Activated CD4-positive, alpha-beta memory T cell treated with anti-CD3 and anti-CD28 coated beads for 36 hours (primary cell): ENCODE measurements around the gene FHL1. TPM values are rescaled to one million over a fixed set of nuclear protein-coding genes. Genes with fewer than 3 reads are reported as not detected.

Experiments used
- CTCF ChIA-PET: fragments of 350-600 bp; sonication (Branson Sonifier 250); formaldehyde crosslinking; loops from one replicate; lab custom pipeline; 2021; ENCODE audit warnings: antibody characterized with exemption, inconsistent platforms; lab: Charles Lee
- POLR2A ChIA-PET: fragments of 350-600 bp; sonication (Branson Sonifier 250); formaldehyde crosslinking; loops from one replicate; lab custom pipeline; 2021; ENCODE audit warnings: antibody characterized with exemption; lab: Charles Lee
- DNase-seq: peaks from one replicate; pipeline ENCODE4 v3.0.0-alpha.2; 2020
- H3K27ac Mint-ChIP-seq: one replicate; pipeline ENCODE4 v1.8.0; 2021; ENCODE audit warnings: mixed read lengths
- H3K27me3 Mint-ChIP-seq: one replicate; pipeline ENCODE4 v1.8.0; 2021; ENCODE audit warnings: mixed read lengths
- H3K36me3 Mint-ChIP-seq: one replicate; pipeline ENCODE4 v1.8.0; 2021; ENCODE audit warnings: mixed read lengths
- H3K4me1 Mint-ChIP-seq: one replicate; pipeline ENCODE4 v1.8.0; 2021; ENCODE audit warnings: low read depth, mixed read lengths
- H3K4me3 Mint-ChIP-seq: one replicate; pipeline ENCODE4 v1.8.0; 2021; ENCODE audit warnings: mild to moderate bottlenecking, mixed read lengths
- H3K9me3 Mint-ChIP-seq: one replicate; pipeline ENCODE4 v1.8.0; 2021; ENCODE audit warnings: mixed read lengths
- intact Hi-C: fragments of 100-400 bp; cut with micrococcal nuclease; formaldehyde crosslinking; loops from one replicate; pipeline ENCODE4 v1.15.1; 2023
- total RNA-seq, 2 experiments: library from RNA; stranded (reverse); gene quantifications; one replicate each; pipeline ENCODE4 v1.2.3, GENCODE V29; 2021

The FHL1 gene
- total RNA-seq, 2 experiments from 2014 or later = 33.9 to 37.5 TPM

DNA sequence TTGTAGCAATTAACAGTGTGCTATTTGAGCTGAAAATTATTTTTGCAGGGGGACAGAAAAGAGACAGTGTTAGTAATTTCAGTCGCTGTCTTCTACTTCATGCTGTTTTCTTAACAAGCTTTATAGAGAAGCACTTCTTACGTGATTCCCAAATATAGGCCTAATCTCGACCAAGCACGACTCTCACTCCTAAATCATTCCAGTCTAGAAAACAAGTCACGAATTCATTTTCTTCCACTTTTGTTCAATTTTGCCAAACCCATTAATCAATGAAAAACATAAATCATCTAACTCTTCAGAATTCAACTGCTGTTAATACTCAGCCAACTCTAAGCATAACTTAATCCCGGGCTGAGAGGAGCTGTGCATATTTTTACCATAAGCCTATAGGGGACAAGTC lies 21.0 kb upstream of the FHL1 start:
- H3K36me3 Mint-ChIP-seq = no peaks in the 10 kb centered on the region
- no peak overlapping the region for H3K4me3 Mint-ChIP-seq
- H3K27me3 Mint-ChIP-seq = no peaks in the 10 kb centered on the region
- CTCF ChIA-PET = no interaction called here
- POLR2A ChIA-PET = no interaction called here
- DNase-seq = no peak
- H3K4me1 Mint-ChIP-seq = peaks cover 8% of the 10 kb centered on the region
- H3K9me3 Mint-ChIP-seq = no peaks in the 10 kb centered on the region
- intact Hi-C loops = no loop called here
- no peak overlapping the region for H3K27ac Mint-ChIP-seq

DNA sequence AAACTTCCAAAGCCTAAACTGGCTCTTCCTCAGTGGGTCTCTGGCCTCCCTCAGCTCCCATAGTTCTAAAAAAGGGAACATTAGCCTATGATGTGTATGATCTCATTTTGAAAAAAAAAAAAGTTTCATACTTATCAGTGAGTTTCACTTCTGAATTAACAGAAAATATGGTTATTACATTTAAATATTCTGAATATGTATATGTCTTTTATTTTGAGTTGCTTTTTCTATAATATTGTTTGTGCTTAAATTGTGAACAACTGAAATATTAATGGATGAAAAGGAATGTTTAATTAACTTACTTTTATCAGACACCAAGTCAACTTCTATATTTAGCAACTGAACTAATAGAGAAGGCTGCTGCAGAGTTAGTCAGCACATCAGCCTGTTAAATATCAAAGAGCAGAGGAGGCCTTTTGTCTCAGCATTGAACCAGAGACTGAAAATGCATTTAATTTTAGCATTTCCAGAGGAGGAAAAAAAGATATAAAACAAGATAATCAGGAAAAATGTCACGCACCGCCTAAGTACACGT lies 20.4 kb upstream of the FHL1 start:
- DNase-seq = no peak

DNA sequence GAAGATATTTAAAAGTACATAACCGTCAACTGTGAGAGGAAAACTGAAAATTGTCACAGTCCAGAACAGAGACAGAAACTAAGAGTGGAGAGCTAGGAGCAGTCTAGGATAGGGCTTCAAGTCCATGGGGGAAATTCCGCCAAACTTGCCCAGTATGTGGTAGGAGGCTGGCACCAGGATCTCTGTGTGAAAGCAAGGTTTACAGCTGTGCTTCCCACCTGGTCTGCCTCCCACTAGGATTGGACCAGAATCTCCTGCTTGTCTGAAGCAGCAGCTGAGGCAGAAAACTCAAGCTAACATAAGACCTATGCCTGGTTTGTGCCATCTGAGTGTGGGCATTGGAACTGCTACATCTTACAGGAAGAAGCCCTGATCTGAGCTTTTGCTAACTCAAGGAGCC lies 18.6 kb upstream of the FHL1 start:
- ChIA-PET CTCF (interaction anchor here (1.9 kb wide), 1 partner anchor 34 kb away, joined by 5 read pairs; no protein-coding TSS in a partner anchor), POLR2A (no interaction called here)
- Mint-ChIP-seq H3K27ac (no peak overlapping the region), H3K36me3 (no peaks in the 10 kb centered on the region), H3K9me3 (no peaks in the 10 kb centered on the region), H3K4me1 (peaks cover 10% of the 10 kb centered on the region), H3K27me3 (no peaks in the 10 kb centered on the region), H3K4me3 (no peak overlapping the region)
- no peak for DNase-seq
- intact Hi-C loops = no loop called here

More for the DNA sequence above, 20.4 kb upstream of the FHL1 start:
- Mint-ChIP-seq H3K27me3 (no peaks in the 10 kb centered on the region), H3K27ac (no peak overlapping the region), H3K9me3 (no peaks in the 10 kb centered on the region), H3K4me3 (no peak overlapping the region), H3K4me1 (peaks cover 10% of the 10 kb centered on the region), H3K36me3 (no peaks in the 10 kb centered on the region)
- POLR2A ChIA-PET = no interaction called here
- intact Hi-C loops = no loop called here
- CTCF ChIA-PET = interaction anchor here (0.6 kb wide), 1 partner anchor 37 kb away, joined by 4 read pairs; no protein-coding TSS in a partner anchor

DNA sequence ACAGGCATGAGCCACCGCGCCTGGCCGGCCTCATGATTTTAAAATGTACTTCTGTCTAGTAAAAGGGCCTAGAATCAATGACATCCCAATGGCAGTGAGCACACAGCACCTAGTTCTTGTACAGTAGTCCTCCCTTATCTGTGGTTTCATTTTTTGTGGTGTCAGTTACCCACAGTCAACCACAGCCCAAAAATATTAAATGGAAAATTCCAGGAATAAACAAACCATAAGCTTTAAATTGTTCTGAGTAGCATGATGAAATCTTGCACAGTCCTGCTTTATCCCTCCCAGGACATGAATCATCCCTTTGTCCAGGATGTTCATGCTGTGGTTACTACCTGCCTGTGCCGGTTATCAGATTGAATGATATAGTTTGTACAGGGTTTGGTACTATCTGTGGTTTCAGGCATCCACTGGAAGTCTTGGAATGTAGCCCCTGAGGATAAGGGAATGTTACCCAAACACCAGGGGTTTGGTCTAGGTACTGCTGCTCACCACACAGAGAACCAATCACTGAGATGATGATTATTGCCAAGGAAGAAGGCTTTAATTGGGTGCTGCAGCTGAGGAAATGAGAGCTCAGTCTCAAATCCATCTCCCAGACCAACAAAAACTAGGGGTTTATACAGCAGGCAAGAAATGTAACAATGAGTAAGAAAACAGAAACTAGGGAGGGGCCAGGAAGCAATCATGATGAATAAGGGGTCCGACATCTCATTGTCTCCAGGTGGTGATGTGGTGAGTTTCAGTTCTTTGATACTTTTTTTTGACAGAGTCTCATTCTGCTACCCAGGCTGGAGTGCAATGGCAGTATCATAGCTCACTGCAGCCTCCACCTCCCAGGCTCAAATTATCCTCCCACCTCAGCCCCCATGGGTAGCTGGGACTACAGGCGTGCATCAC lies 16.2 kb upstream of the FHL1 start:
- CTCF ChIA-PET = interaction anchor here (0.6 to 1.1 kb wide), 2 partner anchors 31 to 581 kb away, joined by 3 to 4 read pairs; no protein-coding TSS in a partner anchor

DNA sequence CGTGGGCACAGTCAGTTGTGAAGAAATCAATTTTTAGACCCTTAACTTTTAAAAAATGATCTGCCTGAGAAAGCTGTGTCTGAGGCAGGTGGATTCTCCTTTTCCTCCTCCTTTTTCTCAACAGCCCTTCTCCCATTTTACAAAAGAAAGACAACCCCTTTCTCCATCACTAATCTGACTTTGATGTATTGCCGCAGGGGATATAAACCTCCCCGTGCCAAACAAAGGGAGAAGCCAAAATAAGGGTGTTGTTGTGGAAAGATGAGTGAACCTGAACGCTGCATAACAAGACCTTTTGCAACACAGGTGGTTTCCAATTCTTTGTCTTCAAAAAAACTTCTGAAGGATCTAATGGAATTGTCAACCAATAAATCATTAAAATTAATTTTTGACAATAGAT lies 8.4 kb upstream of the FHL1 start:
- no peak overlapping the region for H3K4me3 Mint-ChIP-seq
- no peak overlapping the region for H3K27ac Mint-ChIP-seq
- intact Hi-C loops = no loop called here
- CTCF ChIA-PET = no interaction called here
- POLR2A ChIA-PET = no interaction called here
- H3K9me3 Mint-ChIP-seq = no peaks in the 10 kb centered on the region
- DNase-seq = no peak
- no peaks in the 10 kb centered on the region for H3K36me3 Mint-ChIP-seq
- H3K27me3 Mint-ChIP-seq = no peaks in the 10 kb centered on the region
- H3K4me1 Mint-ChIP-seq = peaks cover 9% of the 10 kb centered on the region

More for the DNA sequence above, 16.2 kb upstream of the FHL1 start:
- Mint-ChIP-seq H3K4me3 (no peak overlapping the region), H3K27me3 (no peaks in the 10 kb centered on the region), H3K36me3 (no peaks in the 10 kb centered on the region), H3K9me3 (no peaks in the 10 kb centered on the region), H3K4me1 (peaks cover 10% of the 10 kb centered on the region), H3K27ac (peak overlapping the region; percentile 91)
- intact Hi-C loops = loop anchor here (1.0 to 5.0 kb wide), 3 partner anchors 16 to 72 kb away; partner anchors contain the start of gene FHL1
- POLR2A ChIA-PET = interaction anchor here (0.5 to 1.3 kb wide), 2 partner anchors 15 to 606 kb away, joined by 3 to 5 read pairs; no protein-coding TSS in a partner anchor
- DNase-seq = peak; percentile 35

DNA sequence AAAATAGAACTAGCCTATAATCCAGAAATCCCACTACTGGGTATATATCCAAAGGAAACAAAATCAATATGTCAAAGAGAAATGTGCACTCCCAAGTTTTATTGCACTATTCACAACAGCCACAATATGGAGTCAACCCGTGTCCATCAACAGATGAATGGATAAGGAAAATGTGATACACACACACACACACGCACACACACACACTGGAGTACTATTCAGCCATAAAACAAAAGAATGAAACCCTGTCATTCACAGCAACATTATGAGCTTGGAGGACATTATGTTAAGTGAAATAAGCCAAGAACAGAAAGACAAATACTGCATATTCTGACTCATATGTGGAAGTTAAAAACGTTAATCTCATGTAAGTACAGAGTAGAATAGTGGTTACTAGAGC lies 5.8 kb upstream of the FHL1 start:
- ChIA-PET CTCF (no interaction called here), POLR2A (no interaction called here)
- Mint-ChIP-seq H3K4me3 (no peak overlapping the region), H3K4me1 (peaks cover 31% of the 10 kb centered on the region), H3K27ac (no peak overlapping the region), H3K9me3 (no peaks in the 10 kb centered on the region), H3K36me3 (no peaks in the 10 kb centered on the region), H3K27me3 (no peaks in the 10 kb centered on the region)
- intact Hi-C loops = loop anchor here (10.0 kb wide), 1 partner anchor 353 kb away; the partner anchor contains the start of gene HTATSF1
- DNase-seq = no peak

DNA sequence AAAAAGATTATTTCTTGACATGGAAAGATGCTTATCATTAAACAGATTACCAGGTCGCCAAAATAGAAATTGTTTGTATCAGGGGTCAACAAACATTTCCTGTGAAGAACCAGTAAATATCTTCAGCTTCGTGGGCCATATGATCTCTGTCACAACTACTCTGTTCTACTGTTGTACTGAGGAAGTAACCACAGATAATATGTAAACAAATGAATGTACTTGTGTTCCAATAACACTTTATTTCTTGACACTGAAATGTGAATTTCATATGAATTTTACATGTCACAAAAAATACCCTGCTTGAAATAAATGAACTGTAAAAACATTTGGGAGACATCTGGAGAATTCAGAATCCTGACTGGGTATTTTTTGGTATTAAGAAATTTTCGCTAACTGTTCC lies 4.7 kb upstream of the FHL1 start:
- Mint-ChIP-seq H3K4me1 (peaks cover 31% of the 10 kb centered on the region), H3K27me3 (no peaks in the 10 kb centered on the region), H3K36me3 (no peaks in the 10 kb centered on the region), H3K4me3 (no peak overlapping the region), H3K27ac (no peak overlapping the region), H3K9me3 (no peaks in the 10 kb centered on the region)
- POLR2A ChIA-PET = no interaction called here
- intact Hi-C loops = loop anchor here (10.0 kb wide), 1 partner anchor 352 kb away; the partner anchor contains the start of gene HTATSF1
- CTCF ChIA-PET = no interaction called here
- DNase-seq = no peak

DNA sequence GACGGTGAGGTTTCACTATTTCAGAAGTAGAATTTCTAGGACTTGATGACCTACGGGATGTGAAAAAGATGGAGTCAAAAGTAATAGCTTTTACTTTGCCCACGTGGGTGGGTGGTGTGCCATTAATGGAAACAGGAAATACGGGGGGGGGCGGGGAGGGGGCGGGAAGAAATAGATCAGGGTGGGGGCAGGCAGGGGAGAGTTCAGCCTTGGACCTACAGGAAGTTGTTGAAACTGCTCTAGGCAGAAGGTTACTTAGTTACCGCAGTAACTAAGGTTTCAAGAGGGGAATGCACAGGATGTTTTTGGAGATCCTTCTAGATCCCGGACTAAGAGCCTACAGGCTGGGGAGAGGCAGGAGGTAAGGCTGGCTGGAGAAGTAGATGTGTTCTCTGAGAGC lies 3.6 kb upstream of the FHL1 start:
- no peaks in the 10 kb centered on the region for H3K27me3 Mint-ChIP-seq
- no peaks in the 10 kb centered on the region for H3K36me3 Mint-ChIP-seq
- CTCF ChIA-PET = no interaction called here
- peak; percentile 32 for DNase-seq
- H3K27ac Mint-ChIP-seq = peak overlapping the region; percentile 65
- POLR2A ChIA-PET = no interaction called here
- H3K4me1 Mint-ChIP-seq = peaks cover 35% of the 10 kb centered on the region
- no peaks in the 10 kb centered on the region for H3K9me3 Mint-ChIP-seq
- intact Hi-C loops = loop anchor here (10.0 kb wide), 1 partner anchor 351 kb away; the partner anchor contains the start of gene HTATSF1
- peak overlapping the region; percentile 48 for H3K4me3 Mint-ChIP-seq

DNA sequence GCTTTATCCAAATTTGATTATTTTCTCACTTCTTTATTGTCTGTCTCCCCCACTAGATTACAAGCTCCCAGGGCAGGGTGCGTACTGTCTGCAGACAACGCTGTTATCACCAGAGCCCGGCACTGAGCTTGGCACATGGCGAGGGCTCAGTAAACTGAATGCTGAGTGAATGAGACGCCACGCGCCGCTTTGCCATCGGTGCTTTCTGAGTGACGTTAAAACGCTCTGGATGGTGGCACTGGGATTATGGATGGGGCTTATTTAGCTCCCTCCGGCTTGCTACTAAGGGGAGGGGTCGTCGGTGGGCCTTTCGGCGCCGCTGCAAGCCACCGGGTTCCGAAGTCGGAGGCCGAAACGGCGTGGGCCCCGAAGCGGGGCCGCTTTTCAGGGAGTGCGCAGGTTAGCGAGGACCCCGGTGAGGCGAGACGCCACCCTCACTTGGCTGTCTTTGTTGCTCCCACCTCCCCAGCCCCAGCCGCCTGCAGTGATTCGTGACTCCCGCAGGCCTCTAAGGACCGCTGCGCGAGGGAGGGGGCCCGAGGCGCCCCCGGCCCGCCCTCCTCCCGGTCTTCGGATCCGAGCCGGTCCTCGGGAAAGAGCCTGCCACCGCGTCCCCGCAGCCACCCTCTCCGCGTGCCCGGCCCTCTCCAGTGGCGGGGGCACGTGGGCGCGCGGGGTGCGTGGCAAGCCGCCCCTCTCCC lies 569 bp upstream of the FHL1 start:
- H3K36me3 Mint-ChIP-seq = no peaks in the 10 kb centered on the region
- peak overlapping the region; percentile 78 for H3K4me3 Mint-ChIP-seq
- ChIA-PET CTCF (interaction anchor here (1.0 kb wide), 1 partner anchor 17 kb away, joined by 3 read pairs; no protein-coding TSS in a partner anchor), POLR2A (interaction anchor here (0.6 to 1.0 kb wide), 2 partner anchors 16 to 511 kb away, joined by 3 to 5 read pairs; no protein-coding TSS in a partner anchor)
- no peaks in the 10 kb centered on the region for H3K9me3 Mint-ChIP-seq
- H3K27ac Mint-ChIP-seq = peak overlapping the region; percentile 63
- peak; percentile 33 for DNase-seq
- H3K27me3 Mint-ChIP-seq = no peaks in the 10 kb centered on the region
- H3K4me1 Mint-ChIP-seq = peaks cover 43% of the 10 kb centered on the region
- intact Hi-C loops = loop anchor here (2.0 to 10.0 kb wide), 4 partner anchors 16 to 348 kb away; partner anchors contain the start of genes HTATSF1 and MMGT1

DNA sequence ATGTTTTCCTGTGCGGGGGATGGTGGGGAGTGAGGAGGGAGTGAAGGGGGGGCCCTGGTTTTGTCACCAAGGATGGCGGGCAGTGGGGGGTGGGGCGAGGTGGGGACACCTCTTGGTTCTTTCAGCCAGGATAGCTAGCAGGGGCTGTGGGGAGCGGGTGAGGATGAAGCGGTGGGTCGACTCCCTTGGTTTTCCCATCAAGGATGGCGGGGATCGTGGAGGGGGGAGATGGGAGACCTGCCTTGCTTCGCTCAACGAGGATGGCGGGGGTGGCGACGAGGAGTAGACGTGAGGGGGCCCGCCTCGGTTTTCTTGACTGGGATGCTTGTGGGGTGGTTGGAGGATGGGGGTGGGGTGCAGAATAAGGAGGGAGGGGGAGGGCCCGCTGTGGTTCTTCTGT lies 643 bp downstream of the FHL1 start:
- Mint-ChIP-seq H3K36me3 (no peaks in the 10 kb centered on the region), H3K4me1 (peaks cover 39% of the 10 kb centered on the region), H3K27ac (no peak overlapping the region), H3K27me3 (no peaks in the 10 kb centered on the region), H3K4me3 (peak overlapping the region; percentile 57), H3K9me3 (no peaks in the 10 kb centered on the region)
- ChIA-PET POLR2A (no interaction called here), CTCF (no interaction called here)
- intact Hi-C loops = loop anchor here (2.0 to 10.0 kb wide), 4 partner anchors 17 to 347 kb away; partner anchors contain the start of genes HTATSF1 and MMGT1
- DNase-seq = peak; percentile 13

DNA sequence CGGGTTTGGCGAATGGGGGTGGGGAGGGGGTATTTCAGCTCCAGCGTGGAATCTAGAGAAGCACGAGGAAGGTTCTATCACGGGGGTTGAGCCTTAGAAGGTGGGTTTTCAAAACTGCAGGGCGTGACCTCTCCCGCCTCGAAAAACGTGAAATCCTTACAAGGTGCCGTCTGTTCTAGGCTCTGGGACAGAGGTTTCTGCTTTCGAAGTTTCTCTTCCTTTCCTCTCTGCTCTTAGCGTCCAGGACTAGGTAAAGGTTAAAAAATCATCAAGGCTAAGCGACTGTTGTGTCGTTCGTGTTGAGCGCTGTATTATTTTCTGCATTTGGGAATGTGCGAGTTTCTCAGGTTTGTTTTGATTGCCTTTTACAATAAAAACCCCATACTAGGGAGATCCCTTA lies 1.1 kb downstream of the FHL1 start:
- DNase-seq = no peak
- peaks cover 38% of the 10 kb centered on the region for H3K4me1 Mint-ChIP-seq
- POLR2A ChIA-PET = no interaction called here
- no peaks in the 10 kb centered on the region for H3K27me3 Mint-ChIP-seq
- CTCF ChIA-PET = no interaction called here
- peak overlapping the region; percentile 57 for H3K4me3 Mint-ChIP-seq
- H3K27ac Mint-ChIP-seq = no peak overlapping the region
- intact Hi-C loops = loop anchor here (5.0 to 10.0 kb wide), 3 partner anchors 91 to 346 kb away; partner anchors contain the start of genes HTATSF1 and MMGT1
- H3K9me3 Mint-ChIP-seq = no peaks in the 10 kb centered on the region
- no peaks in the 10 kb centered on the region for H3K36me3 Mint-ChIP-seq
